ENCODE measurements around the gene LPCAT3. TPM values are rescaled to one million over a fixed set of nuclear protein-coding genes. Genes with fewer than 3 reads are reported as not detected.
A peak's percentile ranks its signal among the peaks of the same experiment; 100 is the strongest.

The LPCAT3 gene
- total RNA-seq, 1 donor from 2014 or later: 34.4 TPM

GRCh38 chr12:7019043-7019569, 830 bp upstream of the LPCAT3 start:
- TF ChIP-seq CTCF (conservative IDR thresholded peaks at IDR 0.05): no peak
- Mint-ChIP-seq H3K9me3 (no peaks in the 10 kb centered on the region), H3K27me3 (no peaks in the 10 kb centered on the region), H3K4me1 (ENCODE audit: unreplicated experiment) (peaks cover 10% of the 10 kb centered on the region), H3K27ac (peak overlapping the region; percentile 89), H3K36me3 (peaks cover 8% of the 10 kb centered on the region), H3K4me3 (peak overlapping the region; percentile 90)
- DNase-seq (ENCODE audit: extremely low spot score, unreplicated experiment): no peak

- no peak for DNase-seq (ENCODE audit: extremely low spot score, unreplicated experiment)
- H3K27ac Mint-ChIP-seq: peak overlapping the region; percentile 89
- no peaks in the 10 kb centered on the region for H3K9me3 Mint-ChIP-seq
- H3K4me1 Mint-ChIP-seq (ENCODE audit: unreplicated experiment): peaks cover 10% of the 10 kb centered on the region
- H3K4me3 Mint-ChIP-seq: peak overlapping the region; percentile 90
- no peaks in the 10 kb centered on the region for H3K27me3 Mint-ChIP-seq
- peaks cover 19% of the 10 kb centered on the region for H3K36me3 Mint-ChIP-seq
- no peak for TF ChIP-seq CTCF (conservative IDR thresholded peaks at IDR 0.05)
Measured at GRCh38 chr12:7017870-7018349, 366 bp downstream of the LPCAT3 start.

- no peaks in the 10 kb centered on the region for H3K27me3 Mint-ChIP-seq
- H3K36me3 Mint-ChIP-seq: peaks cover 27% of the 10 kb centered on the region
- DNase-seq (ENCODE audit: extremely low spot score, unreplicated experiment): no peak
- no peaks in the 10 kb centered on the region for H3K9me3 Mint-ChIP-seq
- peak overlapping the region; percentile 90 for H3K4me3 Mint-ChIP-seq
- TF ChIP-seq CTCF (conservative IDR thresholded peaks at IDR 0.05): no peak
- H3K27ac Mint-ChIP-seq: peak overlapping the region; percentile 89
- H3K4me1 Mint-ChIP-seq (ENCODE audit: unreplicated experiment): peaks cover 10% of the 10 kb centered on the region
Measured at GRCh38 chr12:7016958-7017571, 1.2 kb downstream of the LPCAT3 start.

GRCh38 chr12:7015555-7016370, 2.5 kb downstream of the LPCAT3 start:
- H3K27me3 Mint-ChIP-seq: no peaks in the 10 kb centered on the region
- peaks cover 10% of the 10 kb centered on the region for H3K4me1 Mint-ChIP-seq (ENCODE audit: unreplicated experiment)
- peak overlapping the region; percentile 55 for H3K4me3 Mint-ChIP-seq
- H3K36me3 Mint-ChIP-seq: peaks cover 27% of the 10 kb centered on the region
- no peak overlapping the region for H3K27ac Mint-ChIP-seq
- no peaks in the 10 kb centered on the region for H3K9me3 Mint-ChIP-seq
- no peak for DNase-seq (ENCODE audit: extremely low spot score, unreplicated experiment)
- TF ChIP-seq CTCF (conservative IDR thresholded peaks at IDR 0.05): no peak

- H3K36me3 Mint-ChIP-seq: peaks cover 39% of the 10 kb centered on the region
Measured at GRCh38 chr12:7013101-7013500, 5.2 kb downstream of the LPCAT3 start.

More at GRCh38 chr12:7013101-7013500, 5.2 kb downstream of the LPCAT3 start:
- DNase-seq (ENCODE audit: extremely low spot score, unreplicated experiment): no peak
- Mint-ChIP-seq H3K27ac (no peak overlapping the region), H3K27me3 (no peaks in the 10 kb centered on the region), H3K4me3 (no peak overlapping the region), H3K4me1 (ENCODE audit: unreplicated experiment) (peaks cover 10% of the 10 kb centered on the region), H3K9me3 (no peaks in the 10 kb centered on the region)
- no peak for TF ChIP-seq CTCF (conservative IDR thresholded peaks at IDR 0.05)

All from type B pancreatic cell (in vitro differentiated cells).